CD14-positive monocyte (primary cell): ENCODE results near the gene ABCG1. TPM values are rescaled to one million over a fixed set of nuclear protein-coding genes. Genes with fewer than 3 reads are reported as not detected.
"Not testable (repeated sequence)": the region's sequence is repeated elsewhere in the genome, so short reads cannot be mapped to it uniquely, and the experiment has no call there.

Source experiments
- DNase-seq, 3 donors: peaks; one replicate each; pipeline ENCODE4 v3.0.0-alpha.2; 2011 to 2022
- H2AFZ ChIP-seq: 2 replicates; pipeline ENCODE4 v1.6.0; 2012; ENCODE audit warnings: mild to moderate bottlenecking, low read depth, low read length, inconsistent platforms; ENCODE audit not compliant: insufficient read depth, poor library complexity, severe bottlenecking
- H3K27ac ChIP-seq, 2 donors: 1 replicate in 1 of 2; 2 replicates in 1 of 2; pipeline ENCODE4 v1.5.1; 2012 to 2013; ENCODE audit warnings: low read length in 2 of 2, control low read depth in 1 of 2, inconsistent platforms in 1 of 2, low read depth in 1 of 2, mild to moderate bottlenecking in 1 of 2
- H3K27me3 ChIP-seq, 2 donors: one replicate each; pipeline versions ENCODE4 v1.6.0 to v1.6.1; 2011 to 2013; ENCODE audit warnings: low read length in 2 of 2; ENCODE audit not compliant: control insufficient read depth in 2 of 2, insufficient read depth in 2 of 2
- H3K36me3 ChIP-seq, 2 donors: replicated peaks in 1 of 2; 1 replicate in 1 of 2; 2 replicates in 1 of 2; pipeline versions ENCODE4 v1.5.1 to v1.6.1; 2012 to 2013; ENCODE audit warnings: low read length in 2 of 2, control low read depth in 1 of 2, inconsistent platforms in 1 of 2, mild to moderate bottlenecking in 1 of 2; ENCODE audit not compliant: insufficient read depth in 2 of 2, control insufficient read depth in 1 of 2
- H3K4me1 ChIP-seq, 2 donors: 1 replicate in 1 of 2; 2 replicates in 1 of 2; pipeline versions ENCODE4 v1.5.1 to v1.6.1; 2012 to 2013; ENCODE audit warnings: low read length in 2 of 2, control low read depth in 1 of 2, inconsistent platforms in 1 of 2, mild to moderate bottlenecking in 1 of 2, moderate library complexity in 1 of 2; ENCODE audit not compliant: insufficient read depth in 2 of 2, control insufficient read depth in 1 of 2
- H3K4me2 ChIP-seq: replicated peaks from 2 replicates; pipeline ENCODE3; 2012; ENCODE audit warnings: low read length, moderate library complexity, mild to moderate bottlenecking; ENCODE audit not compliant: poor library complexity, severe bottlenecking; ENCODE audit errors: extremely low read depth
- H3K4me3 ChIP-seq, 3 experiments: fragments of 200-600 bp in 1 of 3; sonication (generic) in 1 of 3; replicated peaks in 1 of 3; 1 replicate in 2 of 3; 2 replicates in 1 of 3; pipeline ENCODE4 v1.5.1; 2011 to 2013; ENCODE audit warnings: low read length in 3 of 3, mild to moderate bottlenecking in 3 of 3, control low read depth in 2 of 3, low read depth in 2 of 3, inconsistent platforms in 1 of 3, moderate library complexity in 1 of 3
- H3K79me2 ChIP-seq: 2 replicates; pipeline ENCODE4 v1.6.0; 2012; ENCODE audit warnings: mild to moderate bottlenecking, control low read depth, inconsistent platforms, low read length, moderate library complexity; ENCODE audit not compliant: insufficient read depth
- H3K9ac ChIP-seq: 2 replicates; pipeline ENCODE4 v1.6.0; 2017; ENCODE audit warnings: low read length, mild to moderate bottlenecking; ENCODE audit not compliant: insufficient read depth, poor library complexity, severe bottlenecking
- H3K9me3 ChIP-seq, 2 donors: replicated peaks in 1 of 2; 1 replicate in 1 of 2; 2 replicates in 1 of 2; pipeline versions ENCODE4 v1.5.1 to v1.6.1; 2012 to 2013; ENCODE audit warnings: low read length in 2 of 2, control low read depth in 1 of 2; ENCODE audit not compliant: control insufficient read depth in 1 of 2, insufficient read depth in 1 of 2
- H4K20me1 ChIP-seq: 2 replicates; pipeline ENCODE4 v1.6.0; 2012; ENCODE audit warnings: mild to moderate bottlenecking, low read length, control low read depth, moderate library complexity; ENCODE audit not compliant: insufficient read depth
- H3K27ac Mint-ChIP-seq, 7 donors: one replicate each; pipeline ENCODE4 v1.8.0; 2020; ENCODE audit warnings: mild to moderate bottlenecking in 7 of 7, mixed read lengths in 7 of 7, moderate library complexity in 6 of 7, inconsistent platforms in 2 of 7
- H3K27me3 Mint-ChIP-seq, 3 donors: one replicate each; pipeline ENCODE4 v1.8.0; 2021 to 2022; ENCODE audit warnings: low read depth in 3 of 3, mild to moderate bottlenecking in 3 of 3, mixed read lengths in 3 of 3, moderate library complexity in 3 of 3, inconsistent platforms in 1 of 3
- H3K36me3 Mint-ChIP-seq, 2 donors: one replicate each; pipeline ENCODE4 v1.8.0; 2020; ENCODE audit warnings: mixed read lengths in 2 of 2, inconsistent platforms in 1 of 2, mild to moderate bottlenecking in 1 of 2
- H3K4me1 Mint-ChIP-seq: one replicate; pipeline ENCODE4 v1.8.0; 2020; ENCODE audit warnings: mild to moderate bottlenecking, mixed read lengths
- H3K4me3 Mint-ChIP-seq, 2 donors: one replicate each; pipeline ENCODE4 v1.8.0; 2020; ENCODE audit warnings: mild to moderate bottlenecking in 2 of 2, mixed read lengths in 2 of 2, moderate library complexity in 1 of 2
- H3K9me3 Mint-ChIP-seq, 7 donors: one replicate each; pipeline ENCODE4 v1.8.0; 2020 to 2022; ENCODE audit warnings: mixed read lengths in 7 of 7, mild to moderate bottlenecking in 6 of 7, moderate library complexity in 6 of 7, inconsistent platforms in 2 of 7
- WGBS: methylation state at CpG from one replicate; pipeline ENCODE4 v1.1.5; 2013; ENCODE audit warnings: missing lambda C conversion rate; ENCODE audit not compliant: insufficient coverage; 5-methylcytosine and 5-hydroxymethylcytosine counted together
- intact Hi-C, 2 donors: fragments of 100-400 bp; cut with micrococcal nuclease; formaldehyde crosslinking; loops; one replicate each; pipeline versions ENCODE4 v1.15.0 to v1.15.1; 2023
- polyA plus RNA-seq, 3 donors: library from polyadenylated mRNA; depleted of rRNA in 1 of 3; unstranded in 2 of 3; stranded (reverse) in 1 of 3; fragments of 300-500 nt in 2 of 3; fragments of >200 nt in 1 of 3; fragmentation: Illumina TruSeq in 2 of 3; gene quantifications; 1 replicate in 2 of 3; 2 replicates in 1 of 3; pipeline ENCODE4 v1.2.3, GENCODE V29; 2012 to 2021
- TF ChIP-seq, protein P1 (sequence below): fragments of 200-600 bp; IDR thresholded peaks from one replicate; pipeline ENCODE4 v1.8.0; 2022; ENCODE audit warnings: antibody characterized with exemption, mild to moderate bottlenecking

The ABCG1 gene
- polyA plus RNA-seq, 3 donors, result 3.0 to 5.2 (median 3.5) TPM

DNA sequence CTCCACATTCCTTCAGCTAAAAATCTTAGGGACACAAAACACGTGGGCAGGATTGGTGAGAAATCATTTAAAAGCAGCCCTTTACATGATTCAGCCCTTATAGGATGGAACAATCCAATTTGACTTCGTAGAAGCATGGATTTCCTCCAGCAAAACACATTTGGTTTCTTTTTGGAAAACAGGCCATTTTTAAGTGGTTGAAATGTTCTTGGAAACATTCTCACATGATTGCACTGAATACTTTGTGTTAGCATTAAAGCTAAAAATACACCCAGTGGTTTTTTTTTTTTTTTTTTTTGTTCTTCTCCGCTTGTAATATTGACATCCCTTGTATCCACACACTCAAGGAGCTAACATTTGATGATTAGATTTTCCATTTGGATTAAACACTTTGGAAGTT is 42.1 kb upstream of the ABCG1 start:
- WGBS, result no CpG with 5 or more reads among the region's 3 CpGs
- no peak overlapping the region for H2AFZ ChIP-seq
- TF ChIP-seq, protein P1, sequence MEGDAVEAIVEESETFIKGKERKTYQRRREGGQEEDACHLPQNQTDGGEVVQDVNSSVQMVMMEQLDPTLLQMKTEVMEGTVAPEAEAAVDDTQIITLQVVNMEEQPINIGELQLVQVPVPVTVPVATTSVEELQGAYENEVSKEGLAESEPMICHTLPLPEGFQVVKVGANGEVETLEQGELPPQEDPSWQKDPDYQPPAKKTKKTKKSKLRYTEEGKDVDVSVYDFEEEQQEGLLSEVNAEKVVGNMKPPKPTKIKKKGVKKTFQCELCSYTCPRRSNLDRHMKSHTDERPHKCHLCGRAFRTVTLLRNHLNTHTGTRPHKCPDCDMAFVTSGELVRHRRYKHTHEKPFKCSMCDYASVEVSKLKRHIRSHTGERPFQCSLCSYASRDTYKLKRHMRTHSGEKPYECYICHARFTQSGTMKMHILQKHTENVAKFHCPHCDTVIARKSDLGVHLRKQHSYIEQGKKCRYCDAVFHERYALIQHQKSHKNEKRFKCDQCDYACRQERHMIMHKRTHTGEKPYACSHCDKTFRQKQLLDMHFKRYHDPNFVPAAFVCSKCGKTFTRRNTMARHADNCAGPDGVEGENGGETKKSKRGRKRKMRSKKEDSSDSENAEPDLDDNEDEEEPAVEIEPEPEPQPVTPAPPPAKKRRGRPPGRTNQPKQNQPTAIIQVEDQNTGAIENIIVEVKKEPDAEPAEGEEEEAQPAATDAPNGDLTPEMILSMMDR, result no peak
- no peak overlapping the region for H3K4me3 ChIP-seq
- no peaks in the 10 kb centered on the region for H3K4me1 ChIP-seq
- Mint-ChIP-seq H3K27me3 (peaks cover 2 to 7% (median 3%) of the 10 kb centered on the region in 3 donors), H3K4me3 (no peak overlapping the region), H3K27ac (no peak overlapping the region), H3K36me3 (no peaks in the 10 kb centered on the region), H3K9me3 (peaks cover 0 to 4% (median 0%) of the 10 kb centered on the region in 7 donors), H3K4me1 (no peaks in the 10 kb centered on the region)
- H3K9me3 ChIP-seq, result no peaks in the 10 kb centered on the region
- H3K27me3 ChIP-seq, result no peaks in the 10 kb centered on the region
- H3K9ac ChIP-seq, result no peak overlapping the region
- no peaks in the 10 kb centered on the region for H3K79me2 ChIP-seq
- H3K4me2 ChIP-seq, result no peak overlapping the region
- intact Hi-C loops, result no loop called here
- no peaks in the 10 kb centered on the region for H3K36me3 ChIP-seq
- DNase-seq, result no peak
- no peak overlapping the region for H3K27ac ChIP-seq
- no peaks in the 10 kb centered on the region for H4K20me1 ChIP-seq

DNA sequence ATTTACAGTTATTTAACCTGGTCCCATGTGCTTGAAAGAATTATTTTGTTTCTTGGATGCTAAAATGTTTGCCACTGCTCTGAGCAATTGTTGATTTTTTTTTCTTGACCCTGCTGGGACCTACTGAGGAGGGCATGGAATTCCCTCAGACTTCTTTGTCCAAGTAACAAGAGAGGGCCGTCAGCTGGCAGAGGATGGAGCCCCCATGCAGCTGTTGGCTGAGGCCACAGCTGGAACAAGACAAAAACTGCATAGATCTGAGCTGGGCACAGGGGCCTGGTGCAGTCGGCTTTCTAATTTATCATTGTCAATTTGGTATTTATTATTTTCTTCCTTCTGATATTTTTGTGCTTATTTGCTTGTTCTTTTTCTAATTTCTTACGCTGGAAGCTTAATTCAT is 39.6 kb upstream of the ABCG1 start:
- Histone ChIP-seq H3K9me3 (peaks cover 0 to 6% of the 10 kb centered on the region in 2 donors), H4K20me1 (no peaks in the 10 kb centered on the region), H2AFZ (no peak overlapping the region), H3K4me3 (no peak overlapping the region), H3K4me1 (no peaks in the 10 kb centered on the region), H3K36me3 (no peaks in the 10 kb centered on the region), H3K9ac (no peak overlapping the region), H3K4me2 (no peak overlapping the region), H3K79me2 (no peaks in the 10 kb centered on the region), H3K27me3 (no peaks in the 10 kb centered on the region), H3K27ac (no peak overlapping the region)
- intact Hi-C loops, result no loop called here
- Mint-ChIP-seq H3K27ac (no peak overlapping the region), H3K9me3 (peaks cover 0 to 4% (median under 1%) of the 10 kb centered on the region in 7 donors), H3K4me1 (no peaks in the 10 kb centered on the region), H3K36me3 (no peaks in the 10 kb centered on the region), H3K27me3 (peaks cover under 1 to 7% (median 1%) of the 10 kb centered on the region in 3 donors), H3K4me3 (no peak overlapping the region)
- WGBS, result 88% methylated on average over 1 of the region's 3 CpGs
- TF ChIP-seq, protein P1, result no peak
- no peak for DNase-seq

DNA sequence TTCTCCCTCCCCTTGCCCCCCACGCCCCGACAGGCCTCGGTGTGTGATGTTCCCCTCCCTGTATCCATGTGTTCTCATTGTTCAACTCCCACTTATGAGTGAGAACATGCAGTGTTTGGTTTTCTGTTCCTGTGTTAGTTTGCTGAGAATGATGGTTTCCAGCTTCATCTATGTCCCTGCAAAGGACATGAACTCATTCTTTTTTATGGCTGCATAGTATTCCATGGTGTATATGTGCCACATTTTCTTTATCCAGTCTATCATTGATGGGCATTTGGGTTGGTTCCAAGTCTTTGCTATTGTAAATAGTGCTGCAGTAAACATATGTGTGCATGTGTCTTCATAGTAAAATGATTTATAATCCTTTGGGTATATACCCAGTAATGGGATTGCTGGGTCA is 38.9 kb upstream of the ABCG1 start:
- H3K9ac ChIP-seq, H3K4me1 Mint-ChIP-seq, H3K36me3 ChIP-seq, H3K79me2 ChIP-seq, H3K9me3 Mint-ChIP-seq, H3K27ac ChIP-seq, H3K4me2 ChIP-seq, H3K27me3 Mint-ChIP-seq, intact Hi-C loops, H3K27ac Mint-ChIP-seq, H3K36me3 Mint-ChIP-seq, H3K4me3 ChIP-seq, H3K9me3 ChIP-seq, H3K4me1 ChIP-seq, H2AFZ ChIP-seq, H3K27me3 ChIP-seq, H4K20me1 ChIP-seq, H3K4me3 Mint-ChIP-seq, DNase-seq: not testable (repeated sequence)
- WGBS, result no CpG with 5 or more reads among the region's 3 CpGs
